COLO829 (cell line): ENCODE data around the gene IFNA1.
"Not testable (repeated sequence)": the region's sequence is repeated elsewhere in the genome, so short reads cannot be mapped to it uniquely, and the experiment has no call there.

Experiments
- DNase-seq: peaks from one replicate; pipeline ENCODE4 v3.0.0; 2012; ENCODE audit warnings: low spot score

The IFNA1 gene

GRCh38 chr9:21440139-21440538 lies at the start of gene IFNA1:
Gene IFNA1 (plus strand): TSS chr9:21440439. CDS start chr9:21440508, 69 bp downstream.
- DNase-seq, result no peak

- DNase-seq, result no peak
These were observed 48.0 kb upstream of the IFNA1 start for GRCh38 chr9:21392270-21392669.

DNA sequence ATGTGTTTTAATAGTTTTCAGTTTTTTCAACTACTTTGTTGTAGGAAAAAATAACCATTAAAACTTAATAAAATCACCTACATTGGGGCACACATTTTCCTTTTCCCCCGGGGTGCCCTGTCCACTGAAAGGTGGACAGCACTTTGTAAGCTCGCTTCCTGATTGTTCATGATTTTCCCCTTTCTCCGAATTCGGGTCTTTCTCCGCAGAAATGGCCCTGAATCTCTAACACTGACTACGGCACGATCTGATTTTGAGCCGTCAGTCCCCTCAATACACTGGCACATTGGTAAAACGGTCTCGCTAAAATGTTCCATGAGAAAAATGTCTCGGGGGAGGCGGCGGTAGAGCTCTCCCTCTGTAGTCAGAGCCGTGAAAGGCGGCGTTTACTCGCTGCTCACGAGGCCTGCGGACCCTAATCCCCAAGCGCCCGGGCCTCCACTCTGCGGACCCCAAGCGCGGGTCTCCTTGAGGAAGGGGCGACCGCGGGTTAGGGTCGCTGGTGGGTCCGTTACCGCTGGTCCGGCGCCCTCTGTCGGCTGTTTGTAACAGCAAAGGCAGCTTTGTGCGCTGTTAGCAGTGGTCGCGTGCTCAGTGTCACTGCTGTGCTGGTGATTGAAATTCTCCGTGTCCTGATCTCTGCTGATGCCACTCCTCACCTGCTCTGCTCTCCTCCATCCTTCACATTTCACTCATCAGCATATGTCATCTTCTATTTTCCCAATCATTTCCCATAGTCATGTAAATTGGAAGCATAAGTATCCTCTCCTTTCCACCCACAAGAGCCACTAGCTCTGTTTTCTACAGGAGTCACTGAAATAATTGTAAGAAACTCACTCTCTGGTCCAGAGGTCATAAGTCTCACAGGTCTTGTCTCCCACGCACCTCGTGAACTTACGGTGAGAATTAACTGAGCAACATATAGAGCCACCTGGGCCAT lies 44.2 kb upstream of the IFNA1 start:
- DNase-seq, result no peak

- no peak for DNase-seq
These were observed 41.2 kb upstream of the IFNA1 start for GRCh38 chr9:21398955-21399489.

DNA sequence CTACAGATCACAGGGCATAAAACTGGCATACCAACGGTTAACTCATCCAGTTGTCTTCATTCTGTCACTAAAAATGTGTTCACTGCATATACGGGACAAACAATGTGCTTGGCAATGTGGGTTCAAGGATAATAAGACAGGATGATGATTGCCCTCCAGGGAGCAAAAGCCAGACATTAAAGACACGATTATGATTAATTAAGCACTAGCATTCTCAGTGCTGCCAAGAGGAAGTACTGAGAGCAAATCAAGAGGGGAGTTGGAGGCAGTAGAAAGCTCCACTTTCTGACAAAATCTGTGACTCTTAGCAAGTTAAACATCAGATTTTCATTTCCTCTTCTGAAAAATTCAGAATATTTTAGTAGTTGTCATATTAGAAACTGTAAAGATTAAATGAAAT lies 40.3 kb upstream of the IFNA1 start:
- no peak for DNase-seq

- no peak for DNase-seq
These were observed 37.6 kb upstream of the IFNA1 start for GRCh38 chr9:21402386-21403251.

DNA sequence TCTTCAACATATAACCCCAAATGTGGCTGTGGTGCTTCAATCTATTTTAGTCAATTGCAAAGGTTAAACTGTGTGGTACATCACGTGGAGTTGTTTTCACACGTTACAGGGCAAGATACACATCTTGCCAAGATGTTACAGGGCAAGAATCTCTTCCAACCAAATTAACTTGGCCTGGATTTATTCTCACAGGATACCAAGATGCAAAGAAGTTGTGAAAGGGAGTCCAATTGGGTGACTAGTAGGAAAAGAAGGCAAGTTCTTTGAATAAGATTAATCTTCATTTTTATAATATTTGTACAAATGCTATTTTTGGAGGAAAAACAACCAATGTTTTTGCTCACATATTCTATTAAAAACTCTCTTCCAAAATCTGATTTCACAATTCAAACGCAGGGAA lies 36.1 kb upstream of the IFNA1 start:
- DNase-seq, result no peak

GRCh38 chr9:21408817-21409216 lies 31.4 kb upstream of the IFNA1 start, which contains the start of gene IFNA8:
Gene IFNA8 (plus strand): TSS chr9:21409117. CDS start chr9:21409177, 60 bp downstream.
- DNase-seq, result no peak

DNA sequence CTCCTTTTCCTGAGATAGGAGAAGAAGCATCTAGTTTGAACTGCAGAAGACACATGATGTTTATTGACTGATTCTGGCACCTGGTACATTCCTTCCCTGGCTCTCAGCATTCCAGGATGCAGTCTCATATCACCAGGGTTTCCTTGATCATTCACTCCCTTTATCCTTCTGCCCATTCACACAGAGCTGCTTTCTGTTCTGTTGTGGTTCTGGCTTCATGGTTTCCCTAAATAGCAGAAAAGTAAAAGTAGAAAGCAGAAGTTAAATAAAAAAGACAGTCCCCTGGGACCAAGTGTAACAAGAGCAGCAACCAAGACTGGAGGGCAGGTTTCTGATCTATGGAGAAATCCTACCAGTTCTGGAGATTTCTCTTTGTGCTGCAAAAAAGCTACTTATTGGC lies 28.1 kb upstream of the IFNA1 start:
- DNase-seq, result no peak

GRCh38 chr9:21413151-21413550 lies 27.1 kb upstream of the IFNA1 start:
- DNase-seq, result no peak

DNA sequence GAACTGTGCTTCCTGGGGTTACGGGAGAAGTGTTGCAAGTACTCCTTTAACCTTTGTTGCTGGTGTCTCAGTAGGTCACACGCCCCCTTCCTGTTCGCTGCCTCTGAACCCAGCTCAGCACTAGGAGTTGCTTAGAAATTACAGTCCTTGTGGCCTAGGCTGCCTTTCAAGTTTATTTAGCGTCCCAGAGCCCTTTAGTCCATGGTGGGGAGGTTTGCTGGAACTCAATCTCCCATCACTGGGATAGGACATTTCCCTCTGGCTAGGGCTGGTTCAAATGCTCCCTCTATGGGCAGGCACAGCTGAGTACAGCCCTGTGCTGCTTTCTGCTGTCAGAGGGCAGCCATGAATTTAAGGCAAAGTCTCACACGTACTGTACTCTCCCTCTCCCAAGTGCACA lies 26.6 kb upstream of the IFNA1 start:
- DNase-seq, result no peak

- no peak for DNase-seq
These were observed 25.9 kb upstream of the IFNA1 start for GRCh38 chr9:21414220-21414940.

GRCh38 chr9:21415493-21416267 lies 24.6 kb upstream of the IFNA1 start:
- DNase-seq, result no peak

DNA sequence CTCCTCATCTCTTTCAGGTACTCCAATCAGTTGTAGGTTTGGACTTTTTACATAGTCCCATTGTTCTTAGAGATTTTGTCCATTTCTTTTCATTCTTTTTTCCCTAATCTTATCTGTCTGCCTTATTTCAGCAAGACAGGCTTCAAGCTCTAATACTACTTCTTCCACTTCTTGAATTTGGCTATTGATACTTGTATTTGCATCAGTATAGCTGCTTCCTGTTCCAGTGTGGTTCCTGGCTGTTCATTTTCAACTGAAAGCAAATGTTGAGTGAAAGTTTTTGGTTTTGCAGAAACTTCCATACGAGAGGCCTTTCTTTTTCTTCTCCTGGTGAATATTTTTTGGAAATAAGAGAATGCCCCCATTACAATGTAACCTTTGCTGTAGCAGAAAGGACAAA lies 12.0 kb upstream of the IFNA1 start:
- no peak for DNase-seq

- DNase-seq, result no peak
These were observed 11.0 kb upstream of the IFNA1 start for GRCh38 chr9:21429191-21429590.

- DNase-seq, result no peak
These were observed 7.4 kb upstream of the IFNA1 start for GRCh38 chr9:21432672-21433425.

- DNase-seq, result peak; percentile 33
These were observed 5.8 kb upstream of the IFNA1 start for GRCh38 chr9:21434202-21435014.

GRCh38 chr9:21435015-21435383 lies 5.2 kb upstream of the IFNA1 start:
- DNase-seq, result not testable (repeated sequence)

DNA sequence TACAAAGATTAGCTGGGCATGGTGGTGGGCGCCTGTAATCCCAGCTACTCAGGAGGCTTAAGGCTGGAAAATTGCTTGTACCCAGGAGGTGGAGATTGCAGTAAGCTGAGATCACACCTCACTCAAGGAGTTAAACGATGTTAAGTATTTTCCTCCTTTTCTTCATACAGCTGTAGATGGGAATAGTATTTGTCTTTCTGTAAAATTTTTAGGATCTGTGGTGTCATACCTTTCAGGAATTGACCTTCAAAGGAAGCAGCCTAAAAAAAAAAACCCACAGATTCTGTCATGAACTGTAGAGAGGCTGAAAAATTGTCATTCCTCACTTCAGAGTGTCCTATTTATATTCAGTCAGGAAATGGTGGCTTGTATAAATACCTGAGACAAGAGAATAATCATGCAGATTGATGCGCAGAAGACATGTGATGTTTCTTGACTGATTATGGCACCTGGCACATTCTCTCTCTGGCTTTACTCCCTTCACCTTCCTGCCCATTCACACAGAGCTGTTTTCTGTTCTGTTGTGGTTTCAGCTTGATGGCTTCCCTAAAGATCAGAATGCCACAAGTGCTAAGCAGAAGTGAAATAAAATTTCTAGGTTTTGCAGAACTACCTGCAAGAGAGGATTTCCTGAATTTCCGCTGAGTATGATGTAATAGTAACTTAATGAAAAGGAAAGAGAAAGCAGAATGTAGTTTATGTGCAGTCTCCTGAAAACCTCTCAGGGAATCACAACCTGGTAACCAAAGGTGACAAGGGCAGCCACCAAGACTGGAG lies 3.8 kb downstream of the IFNA1 start:
- DNase-seq, result no peak
